ENCODE measurements around the gene KCNMA1.
"Not testable (repeated sequence)": the region's sequence is repeated elsewhere in the genome, so short reads cannot be mapped to it uniquely, and the experiment has no call there.

KCNMA1 gene

GRCh38 chr10:77590344-77591237 lies 47.0 kb downstream of the KCNMA1 start:
- in situ Hi-C loops (cut with MboI; ENCODE audit: low sequenced_read_pairs): no loop called here

GRCh38 chr10:77589703-77590102 lies 47.9 kb downstream of the KCNMA1 start:
- in situ Hi-C loops (cut with MboI; ENCODE audit: low sequenced_read_pairs): not testable (repeated sequence)

GRCh38 chr10:77588886-77589285 lies 48.7 kb downstream of the KCNMA1 start:
- in situ Hi-C loops (cut with MboI; ENCODE audit: low sequenced_read_pairs): no loop called here

GRCh38 chr10:77587416-77587790 lies 50.2 kb downstream of the KCNMA1 start:
- in situ Hi-C loops (cut with MboI; ENCODE audit: low sequenced_read_pairs): no loop called here

- in situ Hi-C loops (cut with MboI; ENCODE audit: low sequenced_read_pairs): no loop called here
Observed at GRCh38 chr10:77586719-77587415, 50.7 kb downstream of the KCNMA1 start.

GRCh38 chr10:77584938-77585337 lies 52.7 kb downstream of the KCNMA1 start:
- in situ Hi-C loops (cut with MboI; ENCODE audit: low sequenced_read_pairs): no loop called here

- in situ Hi-C loops (cut with MboI; ENCODE audit: low sequenced_read_pairs): no loop called here
Observed at GRCh38 chr10:77583527-77583926, 54.1 kb downstream of the KCNMA1 start.

- in situ Hi-C loops (cut with MboI; ENCODE audit: low sequenced_read_pairs): no loop called here
Observed at GRCh38 chr10:77582710-77583115, 54.9 kb downstream of the KCNMA1 start.

GRCh38 chr10:77581738-77582137 lies 55.9 kb downstream of the KCNMA1 start:
- in situ Hi-C loops (cut with MboI; ENCODE audit: low sequenced_read_pairs): no loop called here

- in situ Hi-C loops (cut with MboI; ENCODE audit: low sequenced_read_pairs): no loop called here
Observed at GRCh38 chr10:77580482-77580881, 57.1 kb downstream of the KCNMA1 start.

- in situ Hi-C loops (cut with MboI; ENCODE audit: low sequenced_read_pairs): no loop called here
Observed at GRCh38 chr10:77578583-77579227, 58.9 kb downstream of the KCNMA1 start.

GRCh38 chr10:77577666-77578229 lies 59.9 kb downstream of the KCNMA1 start:
- in situ Hi-C loops (cut with MboI; ENCODE audit: low sequenced_read_pairs): no loop called here

- in situ Hi-C loops (cut with MboI; ENCODE audit: low sequenced_read_pairs): no loop called here
Observed at GRCh38 chr10:77576444-77577032, 61.1 kb downstream of the KCNMA1 start.

- in situ Hi-C loops (cut with MboI; ENCODE audit: low sequenced_read_pairs): no loop called here
Observed at GRCh38 chr10:77576007-77576367, 61.6 kb downstream of the KCNMA1 start.

- in situ Hi-C loops (cut with MboI; ENCODE audit: low sequenced_read_pairs): no loop called here
Observed at GRCh38 chr10:77575271-77576006, 62.2 kb downstream of the KCNMA1 start.

GRCh38 chr10:77574438-77574837 lies 63.2 kb downstream of the KCNMA1 start:
- in situ Hi-C loops (cut with MboI; ENCODE audit: low sequenced_read_pairs): no loop called here

- in situ Hi-C loops (cut with MboI; ENCODE audit: low sequenced_read_pairs): not testable (repeated sequence)
Observed at GRCh38 chr10:77572520-77572919, 65.1 kb downstream of the KCNMA1 start.

GRCh38 chr10:77571490-77571889 lies 66.1 kb downstream of the KCNMA1 start:
- in situ Hi-C loops (cut with MboI; ENCODE audit: low sequenced_read_pairs): no loop called here

GRCh38 chr10:77566914-77567566 lies 70.6 kb downstream of the KCNMA1 start:
- in situ Hi-C loops (cut with MboI; ENCODE audit: low sequenced_read_pairs): no loop called here

GRCh38 chr10:77566236-77566635 lies 71.4 kb downstream of the KCNMA1 start:
- in situ Hi-C loops (cut with MboI; ENCODE audit: low sequenced_read_pairs): no loop called here

Data from HL-60/S4 treated with retinoic acid at 250 ng/mL for 4 days and 3 days (cell line).